Measurements from ENCODE around the gene ABCD3. TPM values are rescaled to one million over a fixed set of nuclear protein-coding genes. Genes with fewer than 3 reads are reported as not detected.

ABCD3 gene
- polyA plus RNA-seq, 1 of the 3 experiments (the other 2 are of a cell fraction): 6.5 TPM

- no peaks in the 10 kb centered on the region for H3K79me2 ChIP-seq (ENCODE audit: insufficient read depth)
- H3K9ac ChIP-seq: no peak overlapping the region
- no peak for TF ChIP-seq SIN3A (IDR thresholded peaks at IDR 0.05; ENCODE audit: borderline replicate concordance, low read depth, low read length)
- no peak for TF ChIP-seq SMC3 (IDR thresholded peaks at IDR 0.05; ENCODE audit: low read depth, low read length)
- no peak for TF ChIP-seq RAD21 (IDR thresholded peaks at IDR 0.05; ENCODE audit: low read length)
- no peak for TF ChIP-seq GATA2 (CRISPR knock-in tag; IDR thresholded peaks at IDR 0.05)
- TF ChIP-seq REST (IDR thresholded peaks at IDR 0.05; ENCODE audit: low read depth, low read length): no peak
- no peak for TF ChIP-seq MEF2A (IDR thresholded peaks at IDR 0.05; ENCODE audit: borderline replicate concordance, low read depth)
- H3K4me3 ChIP-seq (ENCODE audit: low read depth in 2 of 2, low read length in 1 of 2): no peak overlapping the region
- H3K36me3 ChIP-seq (replicated peaks in 1 of 2; ENCODE audit: control insufficient read depth in 1 of 2, insufficient read depth in 2 of 2, low read length in 1 of 2): no peaks in the 10 kb centered on the region
- CTCF ChIA-PET: interaction anchor here (1.0 to 3.7 kb wide), 5 partner anchors 13 to 514 kb away, joined by 3 to 16 read pairs (median 7); partner anchors contain the start of gene F3
- no peaks in the 10 kb centered on the region for H3F3A ChIP-seq (replicated peaks; ENCODE audit: insufficient read depth)
- no peaks in the 10 kb centered on the region for H4K20me1 ChIP-seq (ENCODE audit: insufficient read depth)
- POLR2A ChIA-PET: no interaction called here
- H3K9me3 ChIP-seq: no peaks in the 10 kb centered on the region
- no peaks in the 10 kb centered on the region for H3K27me3 ChIP-seq (ENCODE audit: insufficient read depth)
- WGBS (ENCODE audit: low lambda C conversion rate): 91% methylated on average over 2 of the region's 2 CpGs
- H3K27ac ChIP-seq (ENCODE audit: low read depth in 2 of 2, low read length in 1 of 2): no peak overlapping the region
- H3K4me2 ChIP-seq: no peak overlapping the region
- H3K4me1 ChIP-seq (ENCODE audit: control insufficient read depth in 1 of 2, insufficient read depth in 2 of 2, low read depth in 1 of 2, low read length in 1 of 2): peaks cover 0 to 11% of the 10 kb centered on the region in 2 experiments; a peak in 1 of 4 replicates
- DNase-seq: no peak
- H3K9me2 ChIP-seq: no peaks in the 10 kb centered on the region
- H2AFZ ChIP-seq (ENCODE audit: low read depth): no peak overlapping the region
Observed at GRCh38 chr1:94529416-94529815, 111.2 kb downstream of the ABCD3 start.

- Histone ChIP-seq H3K79me2 (ENCODE audit: insufficient read depth) (no peaks in the 10 kb centered on the region), H3K27me3 (ENCODE audit: insufficient read depth) (no peaks in the 10 kb centered on the region), H3K9me3 (no peaks in the 10 kb centered on the region), H4K20me1 (ENCODE audit: insufficient read depth) (no peaks in the 10 kb centered on the region), H3K4me2 (no peak overlapping the region), H3K9me2 (no peaks in the 10 kb centered on the region), H3K4me3 (ENCODE audit: low read depth in 2 of 2, low read length in 1 of 2) (no peak overlapping the region), H3K36me3 (replicated peaks in 1 of 2; ENCODE audit: control insufficient read depth in 1 of 2, insufficient read depth in 2 of 2, low read length in 1 of 2) (peaks cover 0 to 4% of the 10 kb centered on the region in 2 experiments), H2AFZ (ENCODE audit: low read depth) (no peak overlapping the region), H3K27ac (ENCODE audit: low read depth in 2 of 2, low read length in 1 of 2) (no peak overlapping the region), H3K4me1 (ENCODE audit: control insufficient read depth in 1 of 2, insufficient read depth in 2 of 2, low read depth in 1 of 2, low read length in 1 of 2) (peaks cover 0 to 11% of the 10 kb centered on the region in 2 experiments; a peak in 1 of 4 replicates), H3F3A (replicated peaks; ENCODE audit: insufficient read depth) (no peaks in the 10 kb centered on the region), H3K9ac (no peak overlapping the region)
- no peak for DNase-seq
- TF ChIP-seq FOSL2 (IDR thresholded peaks at IDR 0.05; ENCODE audit: borderline replicate concordance, low read depth) (no peak), ELF1 (IDR thresholded peaks at IDR 0.05) (no peak), YY1 (IDR thresholded peaks at IDR 0.05; ENCODE audit: low read depth) (no peak), USF1 (IDR thresholded peaks at IDR 0.05; ENCODE audit: borderline replicate concordance, low read depth) (no peak), RCOR1 (IDR thresholded peaks at IDR 0.05; ENCODE audit: low read length) (no peak), USF2 (IDR thresholded peaks at IDR 0.05; ENCODE audit: borderline replicate concordance, low read depth, low read length) (no peak), NFIC (IDR thresholded peaks at IDR 0.05; ENCODE audit: borderline replicate concordance) (no peak), RXRA (IDR thresholded peaks at IDR 0.05; ENCODE audit: borderline replicate concordance, low read depth) (no peak), ZBTB33 (IDR thresholded peaks at IDR 0.05; ENCODE audit: borderline replicate concordance, low read depth) (no peak), SIN3A (IDR thresholded peaks at IDR 0.05; ENCODE audit: borderline replicate concordance, low read depth, low read length) (no peak)
- POLR2A ChIA-PET: no interaction called here
- WGBS (ENCODE audit: low lambda C conversion rate): 89% methylated on average over 4 of the region's 4 CpGs
- CTCF ChIA-PET: interaction anchor here (1.5 to 3.7 kb wide), 4 partner anchors 12 to 275 kb away, joined by 4 to 16 read pairs (median 8); partner anchors contain the start of gene F3
Observed at GRCh38 chr1:94530373-94530878, 112.2 kb downstream of the ABCD3 start.
